ENCODE results near the gene TOR1AIP1. TPM values are rescaled to one million over a fixed set of nuclear protein-coding genes. Genes with fewer than 3 reads are reported as not detected.
A peak's percentile ranks its signal among the peaks of the same experiment; 100 is the strongest.

The TOR1AIP1 gene
- total RNA-seq, 1 experiment from 2014 or later, result 20.4 TPM

DNA sequence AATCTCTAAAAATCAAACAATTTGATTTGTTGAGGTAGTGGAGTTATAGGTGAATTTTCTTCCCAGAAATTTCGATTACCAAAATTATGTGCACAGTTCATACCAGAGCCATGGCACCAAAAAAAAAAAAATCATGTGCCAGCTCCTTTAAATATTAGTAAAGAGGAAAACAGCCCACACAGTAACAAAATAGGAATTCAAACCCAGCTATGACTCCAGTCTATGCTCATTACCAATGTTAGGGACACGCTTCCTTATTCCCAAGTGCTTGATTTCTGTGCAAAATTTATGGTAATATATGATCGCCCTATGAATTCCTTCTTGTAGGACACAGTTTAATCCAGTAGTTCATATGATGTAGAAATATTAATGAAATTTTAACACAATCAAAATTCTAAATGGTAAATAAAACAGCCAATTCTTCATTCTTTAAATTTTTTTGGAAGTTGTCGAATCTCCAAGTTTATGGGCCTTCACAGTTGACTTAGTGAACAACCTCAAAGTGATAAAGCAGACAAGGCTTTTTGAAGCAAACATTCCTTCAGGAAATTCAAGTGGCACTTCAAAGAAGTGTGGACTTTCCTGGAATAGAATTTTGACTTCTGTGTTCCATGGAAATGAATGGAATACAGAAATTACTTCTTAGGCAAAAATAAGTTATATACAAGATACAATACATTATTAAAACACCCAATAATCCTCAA is 6.3 kb upstream of the TOR1AIP1 start:
- Histone ChIP-seq H3K27me3 (no peaks in the 10 kb centered on the region), H3K36me3 (peaks cover 50% of the 10 kb centered on the region), H3K9me3 (no peaks in the 10 kb centered on the region), H3K4me3 (peak overlapping the region; percentile 75)
- no peak for DNase-seq

DNA sequence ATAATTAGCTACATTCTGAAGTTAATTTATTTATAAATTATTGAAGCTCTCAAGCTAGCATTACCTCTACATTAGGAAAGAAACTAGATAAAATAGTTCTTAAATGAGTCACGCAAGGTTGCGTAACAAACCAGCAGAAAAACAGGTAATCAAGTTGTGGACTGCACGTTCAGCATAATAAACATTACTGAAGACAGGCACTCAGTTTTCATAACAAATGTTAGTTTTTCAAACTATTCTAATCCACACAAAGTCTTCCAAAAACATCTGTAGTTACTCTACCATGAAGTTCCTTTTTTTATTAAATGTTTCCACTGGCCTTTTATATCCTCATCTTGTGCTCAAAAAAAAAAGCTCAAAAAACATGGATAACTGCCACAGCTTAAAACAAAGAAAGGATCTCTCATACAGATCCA is 5.8 kb upstream of the TOR1AIP1 start:
- Histone ChIP-seq H3K4me3 (peak overlapping the region; percentile 75), H3K9me3 (no peaks in the 10 kb centered on the region), H3K36me3 (peaks cover 45% of the 10 kb centered on the region), H3K27me3 (no peaks in the 10 kb centered on the region)
- no peak for DNase-seq

DNA sequence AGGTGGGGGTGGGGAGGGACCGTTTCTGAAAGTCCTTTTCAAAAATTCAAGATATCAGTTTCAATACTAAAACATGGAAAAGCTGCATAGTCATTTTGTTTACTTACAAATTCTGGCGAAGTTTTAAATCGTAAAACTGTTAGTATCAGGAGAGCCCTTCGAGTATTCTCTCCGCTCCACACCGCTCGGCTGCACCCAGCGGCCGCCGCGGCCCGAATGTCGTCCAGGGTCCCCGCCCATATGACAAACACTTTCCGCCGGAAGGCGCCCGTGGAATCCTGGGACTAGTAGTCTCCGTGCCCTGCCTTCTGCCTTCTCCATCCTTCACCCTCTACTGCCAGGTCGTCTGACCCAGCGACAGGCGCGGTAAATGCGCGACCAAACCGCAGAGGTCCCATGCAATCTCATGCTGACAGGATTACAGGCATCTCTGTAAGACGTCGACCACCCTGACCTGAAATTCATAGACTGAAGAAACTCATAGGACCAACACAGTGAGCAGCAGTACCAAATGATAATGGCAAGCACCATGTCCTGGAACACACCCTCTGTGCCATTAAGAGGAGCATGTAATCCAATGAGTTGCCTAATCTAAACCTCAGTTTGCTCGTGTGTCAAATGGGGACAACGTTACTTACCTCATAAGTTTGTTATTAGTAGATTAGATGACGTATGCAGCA is 4.4 kb upstream of the TOR1AIP1 start, which contains the start of gene TOR1AIP2:
TSS of gene TOR1AIP2 (minus strand) at position 218 of the 680 bp plus-strand sequence. CDS start 25,138 bp downstream, outside the sequence.
- peak; percentile 91 for DNase-seq
- Histone ChIP-seq H3K36me3 (peaks cover 37% of the 10 kb centered on the region), H3K4me3 (peak within 1 kb of the TSS; percentile 75), H3K9me3 (no peaks in the 10 kb centered on the region), H3K27me3 (no peaks in the 10 kb centered on the region)

DNA sequence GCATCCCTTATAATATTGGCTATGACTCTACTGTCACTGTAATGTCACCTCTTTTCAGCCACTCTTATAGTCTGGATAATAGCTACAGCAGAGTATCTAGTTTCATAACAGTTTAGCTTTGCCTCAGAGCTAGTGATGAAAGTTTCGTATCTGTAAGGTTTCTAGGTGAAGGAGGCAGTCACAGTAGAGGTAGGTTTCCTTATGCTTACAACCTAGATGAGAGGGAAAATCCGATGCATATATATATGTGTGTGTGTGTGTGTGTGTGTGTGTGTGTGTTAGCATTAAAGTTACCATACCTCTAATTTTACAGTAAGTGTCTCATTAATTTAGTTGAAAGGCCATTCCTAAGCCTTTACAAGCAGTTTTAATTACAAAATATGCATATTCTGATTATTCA is 2.3 kb upstream of the TOR1AIP1 start:
- no peak for DNase-seq
- Histone ChIP-seq H3K36me3 (peaks cover 26% of the 10 kb centered on the region), H3K4me3 (no peak overlapping the region), H3K27me3 (no peaks in the 10 kb centered on the region), H3K9me3 (no peaks in the 10 kb centered on the region)

DNA sequence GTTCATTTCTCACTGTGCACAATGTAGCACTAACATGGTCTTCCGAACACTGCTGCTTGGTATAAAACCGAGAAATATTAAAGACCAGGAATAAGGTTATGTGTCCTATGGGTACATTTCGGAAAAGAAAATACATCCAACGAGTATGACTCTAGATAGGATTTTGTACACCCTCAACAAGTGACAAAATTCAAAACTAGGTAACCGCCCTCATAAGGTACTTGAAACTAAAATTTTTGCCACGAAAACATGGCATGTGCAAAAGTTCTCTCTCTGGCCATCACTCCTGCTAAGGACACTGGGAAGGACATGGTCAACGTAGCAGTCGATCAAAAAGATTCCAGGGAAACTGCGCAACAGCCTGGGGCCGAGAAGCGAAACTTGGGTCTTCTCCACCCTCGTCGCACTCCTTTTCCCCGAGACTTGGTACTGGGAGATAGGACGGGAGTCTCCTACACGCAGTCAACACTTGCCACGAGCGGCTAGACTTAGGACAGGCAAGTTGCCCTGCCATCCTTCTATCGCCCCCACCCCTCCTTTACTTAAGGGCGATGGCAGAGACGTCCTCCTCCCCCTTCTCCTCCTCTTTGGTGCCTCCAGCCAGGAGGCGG is 338 bp upstream of the TOR1AIP1 start:
- H3K9me3 ChIP-seq, result no peaks in the 10 kb centered on the region
- DNase-seq, result peak; percentile 94
- H3K4me3 ChIP-seq, result peak overlapping the region; percentile 96
- H3K27me3 ChIP-seq, result no peaks in the 10 kb centered on the region
- peaks cover 30% of the 10 kb centered on the region for H3K36me3 ChIP-seq

DNA sequence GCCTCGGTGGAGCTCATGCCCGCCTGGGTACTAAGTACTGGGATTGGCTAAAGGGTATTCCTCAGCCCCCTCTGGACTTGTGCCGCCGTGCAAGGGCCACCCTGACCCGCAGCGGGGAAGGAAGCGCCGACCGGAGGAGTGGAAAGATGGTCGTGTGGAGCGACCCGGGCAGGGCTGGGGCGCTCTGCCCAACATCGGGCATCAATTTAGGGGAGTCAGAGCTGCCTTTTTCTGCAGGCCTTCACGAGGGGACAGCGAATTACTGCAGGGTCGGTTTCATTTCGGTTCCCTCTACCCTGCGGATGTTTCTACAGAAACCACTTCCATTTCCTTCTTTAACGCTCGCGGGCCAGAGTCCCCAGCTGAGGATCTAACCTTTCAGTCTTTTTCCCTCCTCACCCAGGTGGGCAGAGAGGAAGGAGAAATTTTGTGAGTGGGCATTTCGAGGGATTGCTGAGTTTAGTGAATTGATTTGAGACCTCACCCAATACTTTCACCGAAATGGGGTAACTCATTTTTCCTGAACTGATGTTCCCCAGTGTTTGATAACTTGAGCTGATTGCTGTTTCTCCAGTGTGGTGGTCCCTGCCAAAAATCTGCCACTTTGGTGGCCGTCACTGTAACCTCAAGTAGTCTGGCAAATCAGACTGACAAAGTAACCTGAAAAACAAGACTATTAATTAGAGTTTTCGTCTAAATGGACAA is 1.1 kb downstream of the TOR1AIP1 start:
- H3K27me3 ChIP-seq, result no peaks in the 10 kb centered on the region
- H3K4me3 ChIP-seq, result peak overlapping the region; percentile 96
- DNase-seq, result no peak
- H3K9me3 ChIP-seq, result no peaks in the 10 kb centered on the region
- H3K36me3 ChIP-seq, result peaks cover 40% of the 10 kb centered on the region

DNA sequence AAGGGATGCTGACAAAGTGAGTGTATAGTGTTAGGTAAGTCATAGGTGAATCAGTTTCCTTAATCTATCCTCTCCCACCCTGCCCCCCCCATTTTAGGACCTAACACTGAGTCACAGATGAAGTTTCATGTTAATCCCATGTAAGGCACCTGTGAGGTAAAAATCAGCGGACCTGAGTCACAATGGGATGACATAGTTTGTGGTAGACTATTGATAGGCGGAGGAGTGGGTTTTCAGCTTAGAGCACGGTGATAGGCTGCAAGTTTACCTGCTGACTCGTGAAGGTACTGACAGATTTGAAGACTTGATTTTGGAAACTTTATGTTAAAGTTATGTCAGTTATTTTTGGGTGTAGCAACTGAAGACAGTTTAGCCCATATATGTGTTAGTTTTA is 1.7 kb downstream of the TOR1AIP1 start:
- Histone ChIP-seq H3K9me3 (no peaks in the 10 kb centered on the region), H3K27me3 (no peaks in the 10 kb centered on the region), H3K4me3 (peak overlapping the region; percentile 96), H3K36me3 (peaks cover 43% of the 10 kb centered on the region)
- no peak for DNase-seq

DNA sequence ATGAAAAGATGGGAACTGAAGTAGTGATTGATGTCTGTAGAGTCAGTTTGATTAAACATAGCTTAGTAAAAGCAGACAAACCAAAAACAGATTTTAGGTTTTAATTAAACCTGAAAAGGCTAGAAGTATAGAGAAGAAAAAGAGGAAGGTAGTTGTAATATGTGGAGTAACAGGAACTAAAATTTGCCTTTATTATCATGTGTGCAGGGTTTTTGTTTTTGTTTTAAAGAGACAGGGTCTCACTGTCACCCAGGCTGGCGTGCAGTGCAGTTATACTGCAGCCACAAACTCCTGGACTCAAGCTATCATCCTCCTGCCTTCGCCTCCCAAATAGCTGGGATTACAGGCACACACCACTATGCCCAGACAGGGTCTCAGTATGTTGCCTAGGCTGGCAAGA is 6.0 kb downstream of the TOR1AIP1 start:
- H3K27me3 ChIP-seq, result no peaks in the 10 kb centered on the region
- no peak for DNase-seq
- H3K4me3 ChIP-seq, result no peak overlapping the region
- no peaks in the 10 kb centered on the region for H3K9me3 ChIP-seq
- peaks cover 69% of the 10 kb centered on the region for H3K36me3 ChIP-seq

DNA sequence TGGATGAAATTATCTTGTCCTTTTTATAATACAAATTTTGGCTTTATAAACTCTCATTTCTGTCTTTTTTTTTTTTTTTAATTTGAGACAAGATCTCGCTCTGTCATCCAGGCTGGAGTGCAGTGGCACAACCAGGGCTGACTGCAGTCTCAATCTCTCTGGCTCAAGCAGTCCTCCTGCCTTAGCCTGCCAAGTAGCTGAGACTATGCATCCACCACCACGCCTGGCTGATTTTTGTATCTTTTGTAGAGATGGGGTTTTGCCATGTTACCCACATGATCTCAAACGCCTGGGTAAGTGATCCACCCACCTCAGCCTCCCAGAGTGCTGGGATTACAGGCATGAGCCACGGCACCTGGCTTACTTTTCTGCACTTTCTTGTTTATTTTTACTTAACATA is 7.5 kb downstream of the TOR1AIP1 start:
- no peak for DNase-seq
- no peaks in the 10 kb centered on the region for H3K27me3 ChIP-seq
- H3K9me3 ChIP-seq, result no peaks in the 10 kb centered on the region
- H3K4me3 ChIP-seq, result no peak overlapping the region
- peaks cover 63% of the 10 kb centered on the region for H3K36me3 ChIP-seq

DNA sequence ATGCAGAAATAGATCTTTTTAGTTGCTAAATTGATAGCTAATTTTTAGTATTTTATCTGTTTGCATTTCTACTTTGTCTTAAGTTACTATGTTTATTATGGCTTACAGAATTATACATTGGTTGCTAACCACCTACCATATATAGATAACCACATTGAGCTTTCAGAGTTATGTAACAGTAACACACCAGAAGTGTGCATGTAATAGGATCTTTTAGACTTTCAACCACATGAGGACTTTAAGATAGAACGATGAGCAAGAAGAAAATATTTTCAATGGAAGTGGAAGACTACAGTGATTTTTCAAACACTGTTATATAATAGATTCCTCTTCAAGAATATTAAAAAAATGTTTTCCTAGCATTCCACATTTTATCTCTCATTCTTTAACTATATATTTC is 28.8 kb downstream of the TOR1AIP1 start:
- Histone ChIP-seq H3K9me3 (no peaks in the 10 kb centered on the region), H3K27me3 (no peaks in the 10 kb centered on the region), H3K36me3 (peaks cover 14% of the 10 kb centered on the region), H3K4me3 (no peak overlapping the region)
- DNase-seq, result no peak

DNA sequence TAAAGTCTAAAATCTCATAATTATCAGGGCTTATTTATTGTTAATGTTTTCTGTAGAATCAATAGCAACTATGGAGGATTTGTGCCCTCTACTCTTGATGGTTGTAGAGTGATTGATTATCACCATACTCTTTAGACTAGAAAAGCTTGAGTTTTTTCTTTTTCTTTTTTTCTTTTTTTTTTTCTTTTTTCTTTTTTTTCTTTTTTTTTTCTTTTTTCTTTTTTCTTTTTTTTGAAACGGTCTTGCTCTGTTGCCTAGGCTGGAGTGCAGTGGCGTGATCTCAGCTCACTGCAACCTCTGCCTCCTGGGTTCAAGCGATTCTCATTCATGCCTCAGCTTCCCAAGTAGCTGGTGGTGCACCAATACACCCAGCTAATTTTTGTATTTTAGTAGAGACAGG is 29.7 kb downstream of the TOR1AIP1 start:
- Histone ChIP-seq H3K36me3 (peaks cover 10% of the 10 kb centered on the region), H3K9me3 (no peaks in the 10 kb centered on the region)
- DNase-seq, result no peak

DNA sequence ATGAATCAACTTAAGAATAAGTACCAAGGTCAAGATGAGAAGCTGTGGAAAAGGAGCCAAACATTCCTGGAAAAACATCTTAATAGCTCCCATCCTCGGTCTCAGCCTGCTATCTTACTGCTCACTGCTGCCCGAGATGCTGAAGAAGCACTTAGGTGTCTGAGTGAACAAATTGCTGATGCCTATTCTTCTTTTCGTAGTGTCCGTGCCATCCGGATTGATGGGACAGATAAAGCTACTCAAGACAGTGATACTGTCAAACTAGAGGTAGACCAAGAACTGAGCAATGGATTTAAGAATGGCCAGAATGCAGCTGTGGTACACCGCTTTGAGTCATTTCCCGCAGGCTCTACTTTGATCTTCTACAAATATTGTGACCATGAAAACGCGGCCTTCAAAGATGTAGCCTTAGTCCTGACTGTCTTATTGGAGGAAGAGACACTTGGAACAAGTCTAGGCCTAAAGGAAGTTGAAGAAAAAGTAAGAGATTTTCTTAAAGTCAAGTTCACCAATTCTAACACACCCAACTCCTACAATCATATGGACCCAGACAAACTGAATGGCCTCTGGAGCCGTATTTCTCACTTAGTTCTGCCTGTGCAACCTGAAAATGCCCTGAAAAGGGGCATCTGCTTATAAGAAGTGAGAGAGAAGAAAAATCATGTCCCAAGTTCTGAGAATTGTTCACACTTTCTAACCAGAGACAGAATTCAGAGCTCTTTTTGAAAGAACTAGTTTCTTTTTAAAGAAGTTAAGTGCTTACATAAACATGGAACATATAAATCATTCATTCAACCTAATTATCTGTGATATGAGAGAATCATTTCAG is 35.7 kb downstream of the TOR1AIP1 start:
- Histone ChIP-seq H3K4me3 (no peak overlapping the region), H3K36me3 (peaks cover 22% of the 10 kb centered on the region), H3K27me3 (no peaks in the 10 kb centered on the region), H3K9me3 (no peaks in the 10 kb centered on the region)
- no peak for DNase-seq

More for the DNA sequence above, 29.7 kb downstream of the TOR1AIP1 start:
- H3K4me3 ChIP-seq, result no peak overlapping the region
- no peaks in the 10 kb centered on the region for H3K27me3 ChIP-seq

DNA sequence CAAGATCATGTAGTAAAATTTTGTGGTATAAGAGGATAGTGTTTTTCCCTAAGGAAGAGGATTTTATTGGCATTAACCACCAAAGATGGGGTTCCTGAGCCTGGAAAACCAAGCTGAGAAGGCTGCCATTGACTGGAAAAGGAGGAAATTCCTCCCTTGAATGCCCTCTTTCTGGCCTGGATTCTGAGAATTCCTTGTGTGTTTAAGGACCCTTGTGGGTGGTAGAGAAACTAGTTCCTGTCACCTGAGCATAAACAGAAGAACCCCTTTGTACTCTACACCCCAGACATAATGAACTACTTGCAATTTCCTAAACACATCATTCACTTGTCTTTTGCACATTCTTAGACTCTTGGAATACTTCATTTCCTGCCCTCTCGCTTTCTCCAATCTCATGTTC is 39.4 kb downstream of the TOR1AIP1 start:
- DNase-seq, result no peak
- no peaks in the 10 kb centered on the region for H3K9me3 ChIP-seq

DNA sequence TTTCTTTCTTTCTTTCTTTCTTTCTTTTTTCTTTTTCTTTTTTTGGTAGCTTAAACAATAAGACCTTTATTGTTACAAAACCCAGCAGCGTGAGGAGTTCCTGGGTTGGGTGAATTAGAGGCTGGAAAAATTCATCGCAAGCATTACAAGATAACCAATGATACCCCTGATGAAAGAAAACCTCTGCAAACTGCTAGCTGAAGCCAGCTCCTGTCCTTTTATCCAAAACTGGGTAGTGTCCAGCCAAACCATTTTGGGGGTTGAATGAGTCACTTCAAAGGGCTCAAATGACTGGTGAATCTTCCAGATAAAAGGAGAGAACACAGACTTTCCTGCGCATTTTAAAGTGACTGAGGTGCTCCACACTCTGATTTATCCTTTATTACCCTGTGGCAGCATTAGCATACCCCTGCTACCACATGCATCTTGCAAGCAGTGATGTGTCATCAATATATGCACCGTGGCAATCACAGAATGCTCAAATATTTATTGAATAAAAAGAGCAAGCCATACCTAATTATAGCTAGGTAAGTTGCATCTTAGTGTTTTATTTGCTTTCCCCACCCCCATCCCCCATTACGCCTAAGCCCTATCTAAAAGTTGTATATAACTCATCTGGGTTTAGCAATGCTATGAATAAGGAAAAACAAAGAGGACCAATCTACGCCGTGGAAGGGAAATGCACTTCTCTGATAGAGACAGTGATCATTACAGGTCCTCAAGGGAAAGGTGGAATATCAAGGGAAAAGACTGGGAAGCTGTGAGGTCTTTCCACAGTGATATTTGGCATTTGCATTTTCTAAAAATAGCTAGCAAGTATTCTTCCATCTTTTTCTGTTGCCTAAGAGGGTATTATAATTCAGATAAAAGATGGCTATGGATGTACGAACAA is 40.1 kb downstream of the TOR1AIP1 start:
- no peak for DNase-seq
- H3K9me3 ChIP-seq, result no peaks in the 10 kb centered on the region
- peaks cover 19% of the 10 kb centered on the region for H3K36me3 ChIP-seq
- no peak overlapping the region for H3K4me3 ChIP-seq
- H3K27me3 ChIP-seq, result no peaks in the 10 kb centered on the region

More for the DNA sequence above, 39.4 kb downstream of the TOR1AIP1 start:
- Histone ChIP-seq H3K4me3 (no peak overlapping the region), H3K27me3 (no peaks in the 10 kb centered on the region), H3K36me3 (peaks cover 19% of the 10 kb centered on the region)

DNA sequence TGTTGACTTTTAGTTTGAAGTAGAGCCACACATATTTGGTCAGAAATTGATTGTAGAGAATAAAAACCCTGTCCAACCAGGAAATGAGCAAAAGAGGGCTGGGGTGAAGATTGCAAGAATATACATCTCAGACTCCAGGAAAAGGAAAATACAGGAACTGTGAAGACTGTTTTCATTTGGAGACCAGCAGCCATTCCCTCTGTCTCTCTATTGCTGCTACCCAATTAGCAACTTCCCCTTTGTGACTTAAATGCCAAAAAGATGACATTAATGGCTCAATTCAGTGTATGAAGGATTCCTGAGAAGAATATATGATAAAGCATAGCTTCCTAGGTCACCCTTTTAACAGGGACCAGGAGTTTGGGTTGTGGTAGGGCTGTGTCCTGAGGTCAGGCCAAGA is 40.9 kb downstream of the TOR1AIP1 start:
- H3K4me3 ChIP-seq, result no peak overlapping the region
- no peaks in the 10 kb centered on the region for H3K9me3 ChIP-seq
- no peak for DNase-seq
- peaks cover 12% of the 10 kb centered on the region for H3K36me3 ChIP-seq
- no peaks in the 10 kb centered on the region for H3K27me3 ChIP-seq
